ENCODE results near the gene EDDM13.

The EDDM13 gene

DNA sequence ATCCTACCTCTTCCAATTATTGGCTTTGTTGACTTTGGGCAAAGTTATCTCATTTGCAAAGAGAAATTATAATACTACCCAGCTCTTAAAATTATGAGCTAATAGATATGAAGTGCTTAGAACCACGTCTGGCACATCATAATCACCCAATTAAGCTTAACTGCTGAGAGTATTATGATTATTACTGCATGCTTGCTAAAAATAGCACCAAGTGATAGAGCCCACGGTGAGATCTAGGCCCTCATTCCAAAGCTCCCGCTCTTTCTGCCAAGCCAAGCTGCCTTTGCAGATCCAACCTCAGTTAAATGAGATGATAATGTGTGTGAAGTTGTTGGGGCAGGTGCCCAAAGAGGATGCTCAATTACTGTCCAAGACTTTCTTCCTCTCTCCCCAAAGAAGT is 6.5 kb upstream of the EDDM13 start:
- DNase-seq (ENCODE audit: low read depth, low spot score): no peak
- H3K4me3 ChIP-seq (ENCODE audit: low read depth, low read length): no peak overlapping the region
- ChIA-PET CTCF (interaction anchor here (1.1 to 4.5 kb wide), 3 partner anchors 14 to 67 kb away, joined by 4 to 35 read pairs (median 8); no protein-coding TSS in a partner anchor), POLR2A (no interaction called here)
- TF ChIP-seq, protein P1, sequence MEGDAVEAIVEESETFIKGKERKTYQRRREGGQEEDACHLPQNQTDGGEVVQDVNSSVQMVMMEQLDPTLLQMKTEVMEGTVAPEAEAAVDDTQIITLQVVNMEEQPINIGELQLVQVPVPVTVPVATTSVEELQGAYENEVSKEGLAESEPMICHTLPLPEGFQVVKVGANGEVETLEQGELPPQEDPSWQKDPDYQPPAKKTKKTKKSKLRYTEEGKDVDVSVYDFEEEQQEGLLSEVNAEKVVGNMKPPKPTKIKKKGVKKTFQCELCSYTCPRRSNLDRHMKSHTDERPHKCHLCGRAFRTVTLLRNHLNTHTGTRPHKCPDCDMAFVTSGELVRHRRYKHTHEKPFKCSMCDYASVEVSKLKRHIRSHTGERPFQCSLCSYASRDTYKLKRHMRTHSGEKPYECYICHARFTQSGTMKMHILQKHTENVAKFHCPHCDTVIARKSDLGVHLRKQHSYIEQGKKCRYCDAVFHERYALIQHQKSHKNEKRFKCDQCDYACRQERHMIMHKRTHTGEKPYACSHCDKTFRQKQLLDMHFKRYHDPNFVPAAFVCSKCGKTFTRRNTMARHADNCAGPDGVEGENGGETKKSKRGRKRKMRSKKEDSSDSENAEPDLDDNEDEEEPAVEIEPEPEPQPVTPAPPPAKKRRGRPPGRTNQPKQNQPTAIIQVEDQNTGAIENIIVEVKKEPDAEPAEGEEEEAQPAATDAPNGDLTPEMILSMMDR (IDR thresholded peaks at IDR 0.05; ENCODE audit: insufficient read depth, low read length, missing control alignments): no peak

DNA sequence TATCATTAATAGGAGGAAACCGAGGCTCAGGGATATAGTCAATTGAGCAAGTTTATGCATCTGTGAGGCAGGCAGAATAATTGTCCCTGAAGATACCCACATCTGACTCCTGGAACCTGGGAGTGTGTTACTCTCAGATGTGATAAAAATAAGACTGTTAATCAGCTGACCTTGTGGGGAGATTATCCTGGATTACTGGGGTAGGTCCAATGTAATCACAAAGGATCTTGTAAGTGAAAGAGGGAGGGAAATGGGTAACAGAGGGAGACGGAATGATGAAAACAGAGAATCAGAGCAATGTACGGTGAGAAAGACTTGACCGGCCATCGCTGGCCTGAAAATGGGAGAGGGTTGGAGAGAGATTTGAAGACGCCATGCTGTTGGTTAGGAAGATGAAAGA is 3.2 kb upstream of the EDDM13 start:
- POLR2A ChIA-PET: no interaction called here
- H3K4me3 ChIP-seq (ENCODE audit: low read depth, low read length): no peak overlapping the region
- TF ChIP-seq, protein P1 (IDR thresholded peaks at IDR 0.05; ENCODE audit: insufficient read depth, low read length, missing control alignments): no peak
- no peak for DNase-seq (ENCODE audit: low read depth, low spot score)
- CTCF ChIA-PET: interaction anchor here (11.9 kb wide), 1 partner anchor 17 kb away, joined by 80 read pairs; no protein-coding TSS in a partner anchor

DNA sequence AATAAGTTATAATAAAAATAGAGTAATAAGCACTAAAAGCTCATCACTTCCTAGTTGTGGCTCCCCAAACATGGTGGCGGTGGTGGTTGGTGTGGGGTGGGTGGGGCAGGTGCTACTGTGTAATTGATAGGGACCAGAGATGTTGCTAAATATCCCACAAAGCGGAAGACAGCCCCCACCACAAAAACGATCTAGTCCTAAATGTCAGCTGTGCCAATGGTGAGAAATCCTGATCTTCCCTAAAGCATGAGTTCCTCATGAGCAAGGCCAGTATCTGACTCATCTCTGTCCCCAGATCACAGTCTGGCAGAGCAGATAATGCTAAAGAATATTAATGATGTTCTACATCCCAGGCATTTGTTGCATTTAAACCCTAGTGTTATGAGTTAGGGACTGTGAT is 1.9 kb upstream of the EDDM13 start:
- no peak for DNase-seq (ENCODE audit: low read depth, low spot score)
- CTCF ChIA-PET: interaction anchor here (0.8 to 11.9 kb wide), 2 partner anchors 18 to 63 kb away, joined by 3 to 80 read pairs; no protein-coding TSS in a partner anchor
- TF ChIP-seq, protein P1 (IDR thresholded peaks at IDR 0.05; ENCODE audit: insufficient read depth, low read length, missing control alignments): no peak
- POLR2A ChIA-PET: no interaction called here
- H3K4me3 ChIP-seq (ENCODE audit: low read depth, low read length): no peak overlapping the region

DNA sequence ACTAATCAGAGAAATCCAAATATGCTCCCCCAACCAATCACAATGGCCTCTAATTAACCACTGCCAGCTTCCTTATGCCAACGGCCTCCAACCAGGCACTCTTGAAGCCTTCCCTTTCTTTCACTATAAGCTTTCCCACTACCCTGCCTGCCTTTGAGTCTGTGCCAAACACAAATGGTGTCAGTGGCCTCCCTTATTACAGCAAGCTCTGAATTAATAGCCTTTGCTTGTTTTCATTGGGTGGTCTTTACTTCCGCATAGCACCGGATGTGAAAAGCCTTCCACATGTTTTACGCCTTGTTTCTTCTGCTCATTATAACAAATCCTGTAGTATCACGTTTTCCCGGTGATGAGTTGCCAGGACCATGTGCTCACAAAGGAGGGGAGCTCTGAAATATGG is 1.4 kb upstream of the EDDM13 start:
- POLR2A ChIA-PET: no interaction called here
- TF ChIP-seq, protein P1 (IDR thresholded peaks at IDR 0.05; ENCODE audit: insufficient read depth, low read length, missing control alignments): no peak
- CTCF ChIA-PET: interaction anchor here (11.9 kb wide), 1 partner anchor 19 kb away, joined by 80 read pairs; no protein-coding TSS in a partner anchor
- no peak for DNase-seq (ENCODE audit: low read depth, low spot score)
- no peak overlapping the region for H3K4me3 ChIP-seq (ENCODE audit: low read depth, low read length)

DNA sequence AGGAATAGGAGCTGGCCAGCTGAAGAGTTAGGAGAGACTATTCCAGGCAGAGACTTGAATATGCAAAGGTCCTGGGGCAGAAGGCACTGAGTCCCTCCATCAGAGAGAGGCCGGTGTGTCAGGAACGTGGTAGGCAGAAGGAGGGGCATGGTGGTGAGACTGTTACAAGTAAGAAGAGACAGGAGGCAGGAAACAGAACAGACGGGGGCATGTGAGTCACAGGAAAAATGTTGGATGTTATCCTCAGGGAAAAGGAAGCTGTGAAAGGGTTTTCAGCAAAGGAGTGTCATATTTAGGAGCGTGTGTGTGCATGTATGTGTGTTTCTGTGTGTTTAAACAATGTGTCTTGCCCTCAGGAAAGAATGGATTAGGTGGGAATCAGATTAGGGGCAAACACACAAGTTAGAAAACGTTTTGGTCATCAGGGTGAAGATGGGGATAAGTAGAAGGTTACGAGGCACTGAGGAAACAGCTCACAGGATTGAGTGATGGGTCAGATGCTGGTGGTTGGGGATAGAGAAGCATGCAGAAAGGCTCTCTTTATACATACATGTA is 1.1 kb downstream of the EDDM13 start:
- POLR2A ChIA-PET: no interaction called here
- no peak overlapping the region for H3K4me3 ChIP-seq (ENCODE audit: low read depth, low read length)
- CTCF ChIA-PET: interaction anchor here (1.8 to 11.9 kb wide), 2 partner anchors 13 to 21 kb away, joined by 5 to 80 read pairs; no protein-coding TSS in a partner anchor
- TF ChIP-seq, protein P1 (IDR thresholded peaks at IDR 0.05; ENCODE audit: insufficient read depth, low read length, missing control alignments): no peak
- no peak for DNase-seq (ENCODE audit: low read depth, low spot score)

DNA sequence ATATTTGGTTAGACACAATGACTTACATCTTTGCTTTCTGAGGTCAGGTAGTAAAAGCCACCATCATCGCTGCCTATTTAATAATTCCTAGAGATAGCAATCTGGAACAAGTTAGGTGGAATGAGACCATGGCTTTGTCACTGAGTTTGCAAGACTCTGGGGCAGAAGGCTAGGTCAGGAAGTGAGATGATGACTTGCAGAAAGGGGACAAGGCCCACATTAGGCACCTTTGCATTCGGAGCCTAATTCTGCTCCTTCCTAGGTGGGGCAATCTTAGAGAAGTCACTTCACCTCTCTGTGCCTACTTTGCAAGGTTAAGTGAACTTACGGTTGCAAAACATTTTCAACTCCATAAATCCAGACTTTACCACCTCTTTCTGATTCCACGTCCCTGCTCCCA is 10.3 kb downstream of the EDDM13 start:
- POLR2A ChIA-PET: no interaction called here
- CTCF ChIA-PET: interaction anchor here (1.7 kb wide), 1 partner anchor 30 kb away, joined by 5 read pairs; no protein-coding TSS in a partner anchor

More for the DNA sequence above, 10.3 kb downstream of the EDDM13 start:
- H3K4me3 ChIP-seq (ENCODE audit: low read depth, low read length): no peak overlapping the region
- TF ChIP-seq, protein P1 (IDR thresholded peaks at IDR 0.05; ENCODE audit: insufficient read depth, low read length, missing control alignments): no peak
- no peak for DNase-seq (ENCODE audit: low read depth, low spot score)

Data from AG04449 (cell line).